Parathyroid adenoma (tissue), 2 donors: ENCODE data around the gene KBTBD13.
"Not testable (repeated sequence)": the region's sequence is repeated elsewhere in the genome, so short reads cannot be mapped to it uniquely, and the experiment has no call there.

Experiments
- H2AFZ ChIP-seq: fragments of 300-600 bp; sonication (generic); one replicate; pipeline ENCODE4 v1.7.0; 2017; ENCODE audit warnings: antibody characterized with exemption, mild to moderate bottlenecking
- H3K27ac ChIP-seq: fragments of 300-600 bp; sonication (generic); one replicate; pipeline ENCODE4 v1.7.0; 2017
- H3K27me3 ChIP-seq: fragments of 300-600 bp; sonication (generic); one replicate; pipeline ENCODE4 v1.7.0; 2017; ENCODE audit warnings: low read length; ENCODE audit not compliant: control insufficient read depth, insufficient read depth
- H3K36me3 ChIP-seq: fragments of 300-600 bp; sonication (generic); one replicate; pipeline ENCODE4 v1.7.0; 2017; ENCODE audit warnings: low read length; ENCODE audit not compliant: control insufficient read depth, insufficient read depth
- H3K4me1 ChIP-seq: fragments of 300-600 bp; sonication (generic); one replicate; pipeline ENCODE4 v1.7.0; 2017; ENCODE audit warnings: control low read depth
- H3K4me2 ChIP-seq: fragments of 300-600 bp; sonication (generic); one replicate; pipeline ENCODE4 v1.7.0; 2017; ENCODE audit warnings: low read length
- H3K4me3 ChIP-seq: fragments of 300-600 bp; sonication (generic); one replicate; pipeline ENCODE4 v1.7.0; 2017; ENCODE audit warnings: low read depth, low read length
- H3K79me2 ChIP-seq: fragments of 300-600 bp; sonication (generic); one replicate; pipeline ENCODE4 v1.7.0; 2017; ENCODE audit warnings: control low read depth
- H3K9ac ChIP-seq: fragments of 300-600 bp; sonication (generic); one replicate; pipeline ENCODE4 v1.7.0; 2017; ENCODE audit warnings: mild to moderate bottlenecking
- H3K9me3 ChIP-seq: fragments of 300-600 bp; sonication (generic); one replicate; pipeline ENCODE4 v1.7.0; 2017; ENCODE audit warnings: low read length; ENCODE audit not compliant: control insufficient read depth
- CTCF ChIP-seq: fragments of 300-600 bp; sonication (generic); IDR thresholded peaks from one replicate; pipeline ENCODE4 v1.7.0; 2017; ENCODE audit warnings: antibody characterized with exemption, mild to moderate bottlenecking
- donor health status: primary hyperparathyroidism.

The KBTBD13 gene

DNA sequence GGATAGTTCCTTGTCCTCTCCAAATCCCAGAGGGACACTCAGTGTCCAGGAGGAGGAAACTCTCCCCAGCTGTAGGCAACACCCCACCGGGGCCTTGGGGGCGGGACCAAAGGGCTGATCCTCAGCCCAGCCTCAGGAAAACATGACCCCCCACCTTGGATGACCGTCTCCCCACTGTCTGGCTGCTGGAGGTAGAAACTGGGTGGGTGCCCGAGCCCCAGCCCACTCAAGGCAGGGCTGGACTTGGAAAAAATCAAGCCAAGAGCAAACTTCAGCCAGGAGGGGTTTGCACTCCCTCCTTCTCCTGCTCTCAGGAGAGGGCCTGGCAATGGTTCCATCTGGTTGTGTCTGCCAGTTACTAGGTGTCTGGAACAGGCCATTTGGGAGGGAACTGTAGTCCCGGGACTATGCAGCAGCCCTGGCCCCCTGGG is 5.2 kb upstream of the KBTBD13 start:
- no peaks in the 10 kb centered on the region for H3K27me3 ChIP-seq
- no peaks in the 10 kb centered on the region for H3K4me1 ChIP-seq
- H3K4me3 ChIP-seq = no peak overlapping the region
- H3K9ac ChIP-seq = no peak overlapping the region
- no peaks in the 10 kb centered on the region for H3K36me3 ChIP-seq
- H3K27ac ChIP-seq = no peak overlapping the region
- H3K9me3 ChIP-seq = no peaks in the 10 kb centered on the region
- no peak for TF ChIP-seq CTCF
- H3K79me2 ChIP-seq = no peaks in the 10 kb centered on the region
- no peak overlapping the region for H2AFZ ChIP-seq
- no peak overlapping the region for H3K4me2 ChIP-seq

- Histone ChIP-seq H3K9me3 (no peaks in the 10 kb centered on the region), H3K4me2 (no peak overlapping the region), H3K9ac (no peak overlapping the region), H3K79me2 (no peaks in the 10 kb centered on the region), H3K27ac (no peak overlapping the region), H2AFZ (no peak overlapping the region), H3K27me3 (no peaks in the 10 kb centered on the region), H3K4me1 (no peaks in the 10 kb centered on the region), H3K4me3 (no peak overlapping the region), H3K36me3 (no peaks in the 10 kb centered on the region)
- no peak for TF ChIP-seq CTCF
Measured at GRCh38 chr15:65072027-65072426, 4.5 kb upstream of the KBTBD13 start.

DNA sequence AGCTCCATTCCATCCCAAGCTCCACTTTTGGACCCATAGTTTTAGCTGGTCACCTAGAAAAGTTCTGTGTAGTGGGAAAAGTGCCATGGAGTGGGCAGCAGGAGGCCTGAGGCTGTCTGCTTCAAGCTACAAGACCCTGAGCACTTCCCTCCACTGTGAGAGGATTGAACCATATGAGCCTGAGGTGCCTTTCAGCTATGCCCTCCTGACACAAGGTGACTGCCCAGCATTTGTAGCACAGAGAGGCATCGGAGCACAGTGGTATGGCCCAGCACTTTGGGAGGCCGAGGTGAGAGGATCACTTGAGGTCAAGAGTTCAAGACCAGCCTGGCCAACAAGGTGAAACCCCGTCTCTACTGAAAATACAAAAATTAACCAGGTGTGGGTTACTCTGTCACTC is 3.9 kb upstream of the KBTBD13 start:
- H3K9ac ChIP-seq = no peak overlapping the region
- H3K9me3 ChIP-seq = no peaks in the 10 kb centered on the region
- H3K27ac ChIP-seq = no peak overlapping the region
- H3K36me3 ChIP-seq = no peaks in the 10 kb centered on the region
- H3K27me3 ChIP-seq = no peaks in the 10 kb centered on the region
- H3K4me3 ChIP-seq = no peak overlapping the region
- H3K4me2 ChIP-seq = no peak overlapping the region
- H3K4me1 ChIP-seq = no peaks in the 10 kb centered on the region
- no peak overlapping the region for H2AFZ ChIP-seq
- no peaks in the 10 kb centered on the region for H3K79me2 ChIP-seq
- TF ChIP-seq CTCF = no peak

GRCh38 chr15:65074946-65075345 is 1.6 kb upstream of the KBTBD13 start:
- H3K4me1 ChIP-seq, H2AFZ ChIP-seq, H3K9ac ChIP-seq: not testable (repeated sequence)

DNA sequence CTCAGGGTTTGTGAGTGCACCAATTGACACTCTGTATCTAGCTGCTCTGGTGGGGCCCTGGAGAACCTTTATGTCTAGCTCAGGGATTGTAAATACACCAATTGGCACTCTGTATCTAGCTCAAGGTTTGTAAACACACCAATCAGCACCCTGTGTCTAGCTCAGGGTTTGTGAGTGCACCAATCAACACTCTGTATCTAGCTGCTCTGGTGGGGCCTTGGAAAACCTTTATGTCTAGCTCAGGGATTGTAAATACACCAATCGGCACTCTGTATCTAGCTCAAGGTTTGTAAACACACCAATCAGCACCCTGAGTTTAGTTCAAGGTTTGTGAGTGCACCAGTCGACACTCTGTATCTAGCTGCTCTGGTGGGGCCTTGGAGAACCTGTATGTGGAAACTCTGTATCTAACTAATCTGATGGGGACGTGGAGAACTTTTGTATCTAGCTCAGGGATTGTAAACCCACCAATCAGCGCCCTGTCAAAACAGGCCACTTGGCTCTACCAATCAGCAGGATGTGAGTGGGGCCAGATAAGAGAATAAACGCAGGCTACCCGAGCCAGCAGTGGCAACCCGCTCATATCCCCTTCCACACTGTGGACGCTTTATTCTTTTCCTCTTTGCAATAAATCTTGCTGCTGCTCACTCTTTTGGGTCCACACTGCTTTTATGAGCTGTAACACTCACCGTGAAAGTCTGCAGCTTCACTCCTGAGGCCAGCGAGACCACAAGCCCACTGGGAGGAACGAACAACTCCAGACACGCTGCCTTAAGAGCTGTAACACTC is 745 bp upstream of the KBTBD13 start:
- not testable (repeated sequence) for H3K27ac ChIP-seq, H3K27me3 ChIP-seq, H3K4me1 ChIP-seq, H3K4me2 ChIP-seq, H2AFZ ChIP-seq, H3K4me3 ChIP-seq, H3K9ac ChIP-seq, H3K36me3 ChIP-seq, H3K9me3 ChIP-seq, H3K79me2 ChIP-seq

More at GRCh38 chr15:65074946-65075345, 1.6 kb upstream of the KBTBD13 start:
- H3K27me3 ChIP-seq, H3K79me2 ChIP-seq, H3K4me2 ChIP-seq, H3K36me3 ChIP-seq, H3K4me3 ChIP-seq, H3K9me3 ChIP-seq, H3K27ac ChIP-seq: not testable (repeated sequence)
